ENCODE results near the gene ENOX1. TPM values are rescaled to one million over a fixed set of nuclear protein-coding genes. Genes with fewer than 3 reads are reported as not detected.
A peak's percentile ranks its signal among the peaks of the same experiment; 100 is the strongest.

The ENOX1 gene
- total RNA-seq, 1 experiment from 2014 or later, result 1.8 TPM

DNA sequence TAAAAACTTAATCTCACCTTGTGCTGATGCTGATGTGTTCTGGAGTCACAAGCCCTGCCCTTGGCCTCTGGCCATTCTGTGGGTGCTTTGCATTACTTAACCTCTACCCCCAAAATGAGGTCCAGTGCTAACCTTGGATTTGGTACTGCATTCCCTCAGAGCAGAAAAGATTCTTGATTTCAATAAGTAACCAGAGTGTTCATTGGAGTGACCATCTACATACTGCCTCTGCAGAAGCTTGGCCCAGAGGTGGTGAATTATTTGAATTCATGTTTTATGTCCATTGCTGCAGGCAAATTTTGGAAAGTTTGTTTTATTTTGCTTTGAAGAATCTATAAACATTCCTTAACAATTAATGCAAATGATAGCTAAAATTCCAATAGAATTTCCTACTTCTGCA, 7.6 kb upstream of the ENOX1 start:
- no peaks in the 10 kb centered on the region for H3K9me3 Mint-ChIP-seq (ENCODE audit: unreplicated experiment)
- no peak for TF ChIP-seq CTCF (IDR thresholded peaks at IDR 0.05; ENCODE audit: unreplicated experiment)
- CTCF ChIA-PET, result interaction anchor here (0.5 kb wide), 1 partner anchor 916 kb away, joined by 3 read pairs; no protein-coding TSS in a partner anchor
- H3K4me3 Mint-ChIP-seq (ENCODE audit: unreplicated experiment), result no peak overlapping the region
- no peaks in the 10 kb centered on the region for H3K36me3 Mint-ChIP-seq (ENCODE audit: insufficient read depth, unreplicated experiment)
- no peak for DNase-seq (ENCODE audit: unreplicated experiment)
- H3K4me1 Mint-ChIP-seq (ENCODE audit: insufficient read depth, unreplicated experiment), result peaks cover 4% of the 10 kb centered on the region
- intact Hi-C loops (cut with micrococcal nuclease), result no loop called here
- H3K27ac Mint-ChIP-seq (ENCODE audit: low read depth, unreplicated experiment), result no peak overlapping the region
- POLR2A ChIA-PET, result interaction anchor here (0.6 to 0.8 kb wide), 2 partner anchors 8 to 280 kb away, joined by 3 read pairs; no protein-coding TSS in a partner anchor
- BruUV-seq (replicated peaks), result no TSS peak
- no peaks in the 10 kb centered on the region for H3K27me3 Mint-ChIP-seq (ENCODE audit: insufficient read depth, unreplicated experiment)

GRCh38 chr13:43792076-43792881, 5.5 kb upstream of the ENOX1 start:
- H3K27me3 Mint-ChIP-seq (ENCODE audit: insufficient read depth, unreplicated experiment), result no peaks in the 10 kb centered on the region
- peaks cover 11% of the 10 kb centered on the region for H3K4me1 Mint-ChIP-seq (ENCODE audit: insufficient read depth, unreplicated experiment)
- no peak overlapping the region for H3K27ac Mint-ChIP-seq (ENCODE audit: low read depth, unreplicated experiment)
- peak; percentile 37 for DNase-seq (ENCODE audit: unreplicated experiment)
- ChIA-PET CTCF (interaction anchor here (0.9 to 1.2 kb wide), 3 partner anchors 9 to 710 kb away, joined by 3 to 5 read pairs (median 4); no protein-coding TSS in a partner anchor), POLR2A (interaction anchor here (0.7 to 1.0 kb wide), 2 partner anchors 8 to 19 kb away, joined by 3 read pairs; no protein-coding TSS in a partner anchor)
- no TSS peak for BruUV-seq (replicated peaks)
- no peaks in the 10 kb centered on the region for H3K9me3 Mint-ChIP-seq (ENCODE audit: unreplicated experiment)
- intact Hi-C loops (cut with micrococcal nuclease), result no loop called here
- TF ChIP-seq CTCF (IDR thresholded peaks at IDR 0.05; ENCODE audit: unreplicated experiment), result no peak
- no peaks in the 10 kb centered on the region for H3K36me3 Mint-ChIP-seq (ENCODE audit: insufficient read depth, unreplicated experiment)
- no peak overlapping the region for H3K4me3 Mint-ChIP-seq (ENCODE audit: unreplicated experiment)

- H3K4me1 Mint-ChIP-seq (ENCODE audit: insufficient read depth, unreplicated experiment), result peaks cover 17% of the 10 kb centered on the region
- H3K27me3 Mint-ChIP-seq (ENCODE audit: insufficient read depth, unreplicated experiment), result no peaks in the 10 kb centered on the region
- ChIA-PET POLR2A (no interaction called here), CTCF (interaction anchor here (0.6 to 2.6 kb wide), 4 partner anchors 16 to 704 kb away, joined by 3 to 18 read pairs (median 4); no protein-coding TSS in a partner anchor)
- no peak overlapping the region for H3K27ac Mint-ChIP-seq (ENCODE audit: low read depth, unreplicated experiment)
- H3K9me3 Mint-ChIP-seq (ENCODE audit: unreplicated experiment), result no peaks in the 10 kb centered on the region
- peak; percentile 52 for DNase-seq (ENCODE audit: unreplicated experiment)
- peak overlapping the region; percentile 80 for H3K4me3 Mint-ChIP-seq (ENCODE audit: unreplicated experiment)
- TF ChIP-seq CTCF (IDR thresholded peaks at IDR 0.05; ENCODE audit: unreplicated experiment), result peak; percentile 33
- intact Hi-C loops (cut with micrococcal nuclease), result loop anchor here (1.0 to 5.0 kb wide), 6 partner anchors 485 to 1191 kb away; no protein-coding TSS in a partner anchor
- H3K36me3 Mint-ChIP-seq (ENCODE audit: insufficient read depth, unreplicated experiment), result no peaks in the 10 kb centered on the region
- BruUV-seq (replicated peaks), result no TSS peak
Observed at GRCh38 chr13:43787997-43788396, 1.2 kb upstream of the ENOX1 start.

DNA sequence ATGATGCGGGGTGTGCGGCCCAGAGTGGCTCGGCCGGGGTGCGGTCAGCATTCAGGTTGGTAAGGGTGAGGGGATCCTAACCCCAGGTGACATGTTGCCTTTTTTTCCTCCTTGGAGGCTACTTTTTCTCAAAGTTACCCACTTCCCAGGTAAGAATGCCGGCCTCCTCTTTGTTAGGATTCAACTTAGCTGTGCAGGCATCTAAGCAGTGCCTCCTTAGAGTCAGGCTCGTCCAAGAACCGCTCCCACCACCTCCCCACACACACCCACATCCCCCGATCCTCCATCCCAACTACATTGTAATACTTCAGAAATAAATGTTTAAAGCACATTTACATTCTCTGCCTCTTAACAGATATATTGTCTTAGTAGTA, 733 bp upstream of the ENOX1 start:
- no peak for DNase-seq (ENCODE audit: unreplicated experiment)
- Mint-ChIP-seq H3K36me3 (ENCODE audit: insufficient read depth, unreplicated experiment) (no peaks in the 10 kb centered on the region), H3K9me3 (ENCODE audit: unreplicated experiment) (no peaks in the 10 kb centered on the region), H3K4me3 (ENCODE audit: unreplicated experiment) (peak overlapping the region; percentile 80), H3K27ac (ENCODE audit: low read depth, unreplicated experiment) (no peak overlapping the region), H3K27me3 (ENCODE audit: insufficient read depth, unreplicated experiment) (no peaks in the 10 kb centered on the region), H3K4me1 (ENCODE audit: insufficient read depth, unreplicated experiment) (peaks cover 18% of the 10 kb centered on the region)
- intact Hi-C loops (cut with micrococcal nuclease), result loop anchor here (1.0 to 5.0 kb wide), 5 partner anchors 555 to 1190 kb away; no protein-coding TSS in a partner anchor
- TF ChIP-seq CTCF (IDR thresholded peaks at IDR 0.05; ENCODE audit: unreplicated experiment), result no peak
- ChIA-PET POLR2A (no interaction called here), CTCF (interaction anchor here (0.6 to 2.6 kb wide), 4 partner anchors 17 to 702 kb away, joined by 3 to 18 read pairs (median 4); no protein-coding TSS in a partner anchor)
- BruUV-seq (replicated peaks), result no TSS peak

Measured in MCF 10A (cell line).